GM21360 (cell line): Measurements from ENCODE around the gene OR5T3.
"Not testable (repeated sequence)": the region's sequence is repeated elsewhere in the genome, so short reads cannot be mapped to it uniquely, and the experiment has no call there.

ENCODE experiments used
- ATAC-seq: cut with Tn5 transposase; IDR thresholded peaks from one replicate; pipeline ENCODE4 v1.9.1; 2021; ENCODE audit warnings: mild to moderate bottlenecking, moderate library complexity; ENCODE audit not compliant: unreplicated experiment

Gene OR5T3

DNA sequence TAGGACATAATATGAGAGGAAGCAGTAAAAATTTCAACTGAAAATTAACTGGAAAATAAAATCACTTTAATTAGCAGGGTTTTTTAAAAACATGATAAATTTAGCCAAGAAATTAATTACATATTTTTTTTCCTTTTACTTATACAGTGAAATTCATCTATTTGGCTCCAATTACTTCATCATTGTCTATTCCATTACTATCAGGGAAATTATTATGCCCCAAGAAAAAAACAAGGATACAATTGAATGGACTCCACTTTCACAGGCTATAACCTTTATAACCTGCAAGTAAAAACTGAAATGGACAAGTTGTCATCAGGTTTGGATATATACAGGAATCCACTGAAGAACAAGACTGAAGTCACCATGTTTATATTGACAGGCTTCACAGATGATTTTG lies at the start of gene OR5T3:
Gene OR5T3 (plus strand): TSS at position 301 of the 400 bp plus-strand sequence. CDS start 0 bp downstream, at position 301.
- no peak for ATAC-seq

DNA sequence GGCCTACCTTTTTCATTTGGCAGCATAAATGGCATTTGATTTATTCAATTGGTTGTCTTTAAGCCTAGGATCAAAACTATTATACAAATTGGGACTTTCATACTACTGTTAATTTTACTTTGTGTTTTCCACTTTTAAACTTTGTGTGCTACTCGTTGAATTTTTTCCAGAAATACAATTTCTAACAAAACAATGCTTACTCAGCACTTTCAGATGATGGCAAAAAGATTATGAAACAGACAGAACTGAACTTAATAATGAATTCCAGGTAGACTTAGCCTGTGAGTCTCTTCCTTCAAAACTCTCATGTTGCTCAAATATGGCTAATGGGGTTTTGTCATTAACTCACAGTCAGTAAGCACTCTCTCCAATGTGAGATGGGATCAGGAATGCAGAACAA lies 44.3 kb upstream of the OR5T3 start:
- ATAC-seq, result no peak

- no peak for ATAC-seq
Observed at GRCh38 chr11:56214537-56214936, 37.5 kb upstream of the OR5T3 start.

DNA sequence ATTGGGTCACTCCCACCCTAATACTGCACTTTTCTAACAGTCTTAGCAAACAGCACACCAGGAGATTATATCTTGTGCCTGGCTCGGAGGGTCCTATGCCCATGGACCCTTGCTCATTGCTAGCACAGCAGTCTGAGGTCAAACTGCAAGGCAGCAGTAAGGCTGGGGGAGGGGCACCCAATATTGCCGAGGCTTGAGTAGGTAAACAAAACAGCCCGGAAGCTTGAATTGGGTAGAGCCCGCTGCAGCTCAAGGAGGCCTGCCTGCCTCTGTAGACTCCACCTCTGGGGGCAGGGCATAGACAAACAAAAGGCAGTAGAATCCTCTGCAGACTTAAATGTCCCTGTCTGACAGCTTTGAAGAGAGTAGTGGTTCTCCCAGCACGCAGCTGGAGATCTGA lies 32.3 kb upstream of the OR5T3 start:
- not testable (repeated sequence) for ATAC-seq

GRCh38 chr11:56234155-56234554 lies 17.9 kb upstream of the OR5T3 start, which contains the start of gene OR5T2:
TSS of gene OR5T2 (minus strand) at chr11:56234255. CDS start at chr11:56233062, 1,193 bp downstream.
- no peak for ATAC-seq

- ATAC-seq, result no peak
Observed at GRCh38 chr11:56271092-56271491, 19.0 kb downstream of the OR5T3 start.

DNA sequence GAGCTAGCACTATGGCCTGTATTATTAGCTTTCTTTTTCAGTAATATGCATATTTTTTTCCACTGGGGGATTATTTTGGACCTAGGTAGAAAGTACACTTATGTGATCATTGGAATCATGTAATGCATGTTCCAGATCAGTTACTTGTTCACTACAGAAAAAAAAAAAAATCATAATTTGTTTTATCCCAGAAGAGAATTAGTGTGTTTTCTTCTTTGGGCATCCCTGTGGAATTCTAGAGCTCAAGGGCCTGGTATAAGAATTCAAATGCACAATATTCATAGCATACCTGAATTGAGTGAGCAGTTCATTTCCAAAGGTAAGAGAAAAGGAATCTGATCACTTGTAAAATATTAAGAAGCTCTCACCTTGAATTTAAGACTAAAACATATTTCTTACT lies 21.8 kb downstream of the OR5T3 start, which contains the start of gene OR5T1:
Gene OR5T1 (plus strand): TSS at position 301 of the 400 bp plus-strand sequence. CDS start 1,485 bp downstream, outside the sequence.
- no peak for ATAC-seq

DNA sequence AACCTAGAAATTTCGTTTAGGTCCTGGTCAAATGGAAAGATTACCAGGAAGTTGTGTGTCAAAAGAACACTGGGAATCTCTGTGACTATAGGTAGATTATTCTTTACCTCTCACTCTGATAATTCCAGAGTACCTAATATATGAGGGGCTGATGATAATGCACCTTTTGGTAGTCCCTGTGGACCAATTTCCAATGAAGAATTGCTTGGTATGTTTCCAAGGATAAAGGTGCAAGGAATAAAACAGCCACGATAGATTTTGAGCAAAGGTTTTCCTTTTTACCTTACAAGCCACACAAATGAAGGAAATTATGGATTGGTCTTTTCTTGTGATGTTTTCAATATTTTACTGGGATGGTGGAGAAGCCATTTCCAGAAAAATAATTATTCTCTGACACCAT lies 40.1 kb downstream of the OR5T3 start, which contains the start of gene OR8H1:
Gene OR8H1 (minus strand): TSS at position 101 of the 400 bp plus-strand sequence. CDS start 1,192 bp downstream, outside the sequence.
- ATAC-seq, result no peak

- ATAC-seq, result no peak
Observed at GRCh38 chr11:56296898-56297297, 44.8 kb downstream of the OR5T3 start.
